ENCODE data around the gene C12orf43. TPM values are rescaled to one million over a fixed set of nuclear protein-coding genes. Genes with fewer than 3 reads are reported as not detected.

The C12orf43 gene
- total RNA-seq, 1 donor from 2014 or later: 12.3 TPM

DNA sequence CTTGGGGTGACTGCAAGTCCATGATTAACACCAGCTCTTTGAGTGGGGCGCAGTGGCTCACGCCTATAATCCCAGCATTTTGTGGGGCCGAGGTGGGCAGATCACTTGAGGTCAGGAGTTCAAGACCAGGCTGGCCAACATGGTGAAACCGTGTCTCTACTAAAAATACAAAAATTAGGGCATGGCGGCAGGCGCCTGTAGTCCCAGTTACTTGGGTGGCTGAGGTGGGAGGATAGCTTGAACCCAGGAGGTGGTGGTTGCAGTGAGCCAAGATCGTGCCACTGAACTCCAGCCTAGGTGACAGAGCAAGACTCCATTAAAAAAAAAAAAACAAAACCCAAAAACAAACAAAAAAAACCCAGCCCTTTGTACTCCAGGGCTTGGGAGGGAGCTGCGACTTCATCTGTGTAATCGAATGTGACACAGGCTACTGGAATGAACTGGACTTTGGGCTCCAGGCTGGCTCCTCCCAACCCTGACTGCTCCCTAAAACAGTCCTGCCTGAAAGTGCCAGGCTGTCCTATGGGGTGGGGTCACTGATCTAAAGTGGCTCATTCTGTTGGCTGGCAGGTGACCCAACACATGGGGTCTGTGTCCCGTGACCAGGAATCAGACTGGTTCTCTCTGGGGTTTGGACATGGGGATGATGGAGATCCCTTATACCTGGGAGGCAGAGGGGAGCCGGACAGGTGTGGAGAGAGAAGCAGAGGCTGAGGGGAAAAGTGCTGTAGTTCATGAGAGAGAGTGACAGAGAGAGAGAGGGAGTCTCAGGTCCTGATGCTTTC, 9.3 kb upstream of the C12orf43 start:
- no peak overlapping the region for H3K4me3 ChIP-seq
- peak; percentile 14 for DNase-seq
- no peaks in the 10 kb centered on the region for H3K4me1 ChIP-seq
- intact Hi-C loops (cut with DNase I): no loop called here
- peaks cover 6% of the 10 kb centered on the region for H3K36me3 ChIP-seq
- H3K27me3 ChIP-seq (ENCODE audit: low read depth): no peaks in the 10 kb centered on the region
- no peaks in the 10 kb centered on the region for H3K9me3 ChIP-seq
- no peak overlapping the region for H3K27ac ChIP-seq
- no peak for TF ChIP-seq CTCF (IDR thresholded peaks at IDR 0.05)
- ATAC-seq: peak in 1 of 2 donors; percentile 31

DNA sequence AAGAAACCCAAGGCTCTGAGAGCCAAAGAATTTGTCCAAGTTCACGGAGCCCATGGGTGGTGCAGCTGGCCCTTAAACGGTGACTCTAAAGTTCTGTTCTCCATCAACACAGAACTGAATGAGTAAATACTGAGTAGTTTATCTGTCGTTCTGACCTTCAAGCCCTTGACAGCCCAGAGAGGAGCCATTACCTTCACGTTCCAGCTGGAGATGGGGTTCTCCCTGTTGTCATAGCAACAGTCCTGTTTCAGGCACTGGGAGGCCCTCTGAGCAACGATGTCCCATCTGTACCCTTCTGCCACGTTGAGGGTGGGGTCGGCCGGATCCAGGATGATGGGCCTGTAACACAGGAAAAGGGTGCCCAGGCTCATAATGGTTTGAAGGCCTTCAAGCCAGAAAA, 7.5 kb upstream of the C12orf43 start:
- no peaks in the 10 kb centered on the region for H3K4me1 ChIP-seq
- TF ChIP-seq CTCF (IDR thresholded peaks at IDR 0.05): no peak
- H3K36me3 ChIP-seq: peaks cover 6% of the 10 kb centered on the region
- no peak overlapping the region for H3K4me3 ChIP-seq
- H3K27ac ChIP-seq: no peak overlapping the region
- intact Hi-C loops (cut with DNase I): no loop called here
- H3K9me3 ChIP-seq: no peaks in the 10 kb centered on the region
- no peaks in the 10 kb centered on the region for H3K27me3 ChIP-seq (ENCODE audit: low read depth)
- ATAC-seq (no peak), DNase-seq (peak; percentile 14)

- Histone ChIP-seq H3K27ac (no peak overlapping the region), H3K9me3 (no peaks in the 10 kb centered on the region), H3K4me1 (no peaks in the 10 kb centered on the region), H3K36me3 (no peaks in the 10 kb centered on the region), H3K4me3 (no peak overlapping the region), H3K27me3 (ENCODE audit: low read depth) (no peaks in the 10 kb centered on the region)
- TF ChIP-seq CTCF (IDR thresholded peaks at IDR 0.05): no peak
- DNase-seq: no peak
- intact Hi-C loops (cut with DNase I): no loop called here
- ATAC-seq: no peak
Measured at GRCh38 chr12:121022713-121023112, 6.4 kb upstream of the C12orf43 start.

DNA sequence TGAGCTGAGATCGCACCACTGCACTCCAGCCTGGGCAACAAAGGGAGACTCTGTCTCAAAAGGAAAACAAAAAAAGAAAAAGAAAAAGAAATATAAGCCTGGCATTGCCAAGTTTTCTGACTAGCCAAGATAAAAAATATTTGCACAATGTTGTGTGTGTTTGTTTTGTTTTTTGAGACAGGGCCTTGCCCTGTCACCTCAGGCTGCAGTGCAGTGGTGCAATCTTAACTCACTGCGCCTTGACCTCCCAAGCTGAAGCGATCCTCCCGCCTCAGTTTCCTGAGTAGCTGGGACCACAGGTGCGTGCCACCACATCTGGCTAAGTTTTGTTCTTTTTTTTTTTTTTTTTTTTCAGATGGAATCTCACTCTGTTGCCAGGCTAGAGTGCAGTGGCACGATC, 5.5 kb upstream of the C12orf43 start:
- peak; percentile 11 for DNase-seq
- TF ChIP-seq CTCF (IDR thresholded peaks at IDR 0.05): no peak

GRCh38 chr12:121018860-121019617, 2.8 kb upstream of the C12orf43 start:
- no peak for ATAC-seq

More for the DNA sequence above, 5.5 kb upstream of the C12orf43 start:
- no peak overlapping the region for H3K4me3 ChIP-seq
- no peaks in the 10 kb centered on the region for H3K9me3 ChIP-seq
- no peak for ATAC-seq
- H3K4me1 ChIP-seq: no peaks in the 10 kb centered on the region
- no peak overlapping the region for H3K27ac ChIP-seq
- intact Hi-C loops (cut with DNase I): no loop called here
- H3K27me3 ChIP-seq (ENCODE audit: low read depth): no peaks in the 10 kb centered on the region
- H3K36me3 ChIP-seq: no peaks in the 10 kb centered on the region

More at GRCh38 chr12:121018860-121019617, 2.8 kb upstream of the C12orf43 start:
- intact Hi-C loops (cut with DNase I): no loop called here
- Histone ChIP-seq H3K27me3 (ENCODE audit: low read depth) (no peaks in the 10 kb centered on the region), H3K9me3 (no peaks in the 10 kb centered on the region), H3K36me3 (no peaks in the 10 kb centered on the region), H3K27ac (no peak overlapping the region), H3K4me3 (no peak overlapping the region), H3K4me1 (peaks cover 11% of the 10 kb centered on the region)
- no peak for TF ChIP-seq CTCF (IDR thresholded peaks at IDR 0.05)
- DNase-seq: no peak

Data from lower lobe of right lung (tissue), 2 donors.